Heart left ventricle (tissue), 13 donors: ENCODE data around the gene SAP30L.

Experiments used
- CTCF ChIP-seq, 12 donors: fragments of 200-600 bp; sonication (generic) in 4 of 12; IDR thresholded peaks; one replicate each; pipeline versions ENCODE4 v1.5.0 to v1.8.0; 2018 to 2022; ENCODE audit warnings: antibody characterized with exemption in 12 of 12, mild to moderate bottlenecking in 5 of 12
- POLR2A ChIP-seq, 2 donors: fragments of 450-650 bp; IDR thresholded peaks; one replicate each; pipeline ENCODE4 v1.6.1; 2017; ENCODE audit warnings: antibody characterized with exemption in 2 of 2, mild to moderate bottlenecking in 2 of 2, moderate library complexity in 2 of 2
- donor health status: ischemic (EF 13 %, LVEDD 7.1; RV severe dilation, severe dysfunction).
- donor health status: DM: no; HTN: yes; CAD: no.
- donor health status: DM: no; HTN: no; CAD: no.
- donor health status: ischemic (EF 25% LVEDD 6.9; RV normal size, moderate dysfunction).
- donor health status: ischemic (EF 25% LVEDD 5.7; RV mildly dilated, moderate dysfunction).
- donor health status: ischemic (EF 35%, LVEDD 5.7; RV mildly dilated, moderate dysfunction).
- donor health status: nonischemic (EF 11% LVEDD 7.7; RV severe dilation, severe dysfunction).
- donor health status: DM: yes; HTN: yes; CAD: no.
- donor health status: PGD.
- donor health status: ischemic (EF 29% LVEDD 5.4; RV normal size, mild dysfunction).
- donor health status: nonischemic (EF 23%, LVEDD 6.1; RV moderate dilation, normal function).

DNA sequence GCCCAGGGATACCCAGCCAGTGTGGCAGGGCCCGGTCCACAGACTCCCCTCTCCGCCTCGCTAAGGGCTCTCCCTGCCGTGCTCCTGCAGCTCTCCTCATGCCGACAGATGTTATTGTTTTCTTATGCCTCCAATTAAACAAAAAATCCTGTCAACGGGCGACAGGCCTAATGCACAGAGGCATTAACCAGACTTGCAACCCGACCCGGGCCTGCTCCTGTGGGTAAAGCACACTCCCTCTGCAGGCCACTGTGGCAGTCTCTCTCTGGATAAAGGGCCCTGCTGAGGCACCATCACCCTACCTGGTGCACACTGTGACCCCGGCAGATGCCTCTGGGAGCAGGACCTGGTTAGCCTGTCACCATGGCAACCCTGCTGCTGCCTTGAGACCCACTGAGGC is 59.8 kb downstream of the SAP30L start:
- no peak for TF ChIP-seq CTCF (IDR thresholded peaks at IDR 0.05)
- TF ChIP-seq POLR2A (IDR thresholded peaks at IDR 0.05), result no peak
